Measurements from ENCODE around the gene ZBED1.

DNA sequence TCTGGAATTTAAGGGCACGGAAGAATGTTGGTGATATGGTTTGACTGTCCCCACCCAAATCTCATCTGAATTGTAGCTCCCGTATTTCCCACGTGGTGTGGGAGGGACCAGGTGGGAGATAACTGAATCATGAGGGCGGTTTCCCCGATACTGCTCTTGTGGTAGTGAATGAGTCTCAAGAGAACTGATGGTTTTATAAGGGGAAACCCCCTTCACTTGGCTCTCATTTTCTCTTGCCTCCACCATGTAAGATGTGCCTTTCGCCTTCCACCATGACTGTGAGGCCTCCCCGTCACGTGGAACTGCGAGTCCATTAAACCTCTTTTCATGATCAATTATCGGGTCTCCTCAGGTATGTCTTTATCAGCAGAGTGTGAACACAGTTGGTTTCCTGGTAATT lies 25.6 kb upstream of the ZBED1 start:
- TF ChIP-seq RAD21 (conservative IDR thresholded peaks at IDR 0.05), result no peak
- TF ChIP-seq, protein P1, sequence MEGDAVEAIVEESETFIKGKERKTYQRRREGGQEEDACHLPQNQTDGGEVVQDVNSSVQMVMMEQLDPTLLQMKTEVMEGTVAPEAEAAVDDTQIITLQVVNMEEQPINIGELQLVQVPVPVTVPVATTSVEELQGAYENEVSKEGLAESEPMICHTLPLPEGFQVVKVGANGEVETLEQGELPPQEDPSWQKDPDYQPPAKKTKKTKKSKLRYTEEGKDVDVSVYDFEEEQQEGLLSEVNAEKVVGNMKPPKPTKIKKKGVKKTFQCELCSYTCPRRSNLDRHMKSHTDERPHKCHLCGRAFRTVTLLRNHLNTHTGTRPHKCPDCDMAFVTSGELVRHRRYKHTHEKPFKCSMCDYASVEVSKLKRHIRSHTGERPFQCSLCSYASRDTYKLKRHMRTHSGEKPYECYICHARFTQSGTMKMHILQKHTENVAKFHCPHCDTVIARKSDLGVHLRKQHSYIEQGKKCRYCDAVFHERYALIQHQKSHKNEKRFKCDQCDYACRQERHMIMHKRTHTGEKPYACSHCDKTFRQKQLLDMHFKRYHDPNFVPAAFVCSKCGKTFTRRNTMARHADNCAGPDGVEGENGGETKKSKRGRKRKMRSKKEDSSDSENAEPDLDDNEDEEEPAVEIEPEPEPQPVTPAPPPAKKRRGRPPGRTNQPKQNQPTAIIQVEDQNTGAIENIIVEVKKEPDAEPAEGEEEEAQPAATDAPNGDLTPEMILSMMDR (IDR thresholded peaks at IDR 0.05; ENCODE audit: poor library complexity, severe bottlenecking), result no peak
- no peak for TF ChIP-seq EZH2 (IDR thresholded peaks at IDR 0.05; ENCODE audit: borderline replicate concordance, insufficient read depth, low read length, poor library complexity, severe bottlenecking)
- TF ChIP-seq EP300 (conservative IDR thresholded peaks at IDR 0.05; ENCODE audit: poor library complexity, severe bottlenecking), result no peak

Measured in neural cell (in vitro differentiated cells).